Endothelial cell of hepatic sinusoid (primary cell): Measurements from ENCODE around the gene TECPR2.

ENCODE experiments used
- in situ Hi-C: cut with HindIII; loops from 2 replicates; pipeline ENCODE4 v1.10.0; 2017; ENCODE audit warnings: low sequenced_read_pairs

The TECPR2 gene

DNA sequence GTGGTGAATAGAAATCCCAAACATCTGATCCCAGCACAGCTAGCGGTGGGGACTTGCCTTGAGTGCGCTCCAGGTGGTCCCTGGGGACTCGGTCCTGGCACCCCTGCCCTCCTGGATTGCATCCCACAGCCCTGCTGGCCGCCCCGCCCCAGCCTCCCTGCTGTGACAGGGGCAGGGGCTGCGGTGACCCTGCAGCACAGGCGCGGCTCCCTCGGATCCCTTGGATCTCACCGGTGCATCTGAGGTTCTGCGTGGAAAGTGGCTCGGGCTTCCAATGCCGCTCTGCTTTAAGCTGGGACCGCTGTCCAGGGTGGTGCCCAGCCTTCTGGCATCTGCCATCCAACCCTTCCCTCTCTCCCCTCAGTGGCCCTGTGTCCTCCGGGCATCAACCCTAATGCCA lies 130.8 kb downstream of the TECPR2 start:
- in situ Hi-C loops = no loop called here

GRCh38 chr14:102495491-102496330 lies 133.0 kb downstream of the TECPR2 start:
- in situ Hi-C loops = no loop called here

GRCh38 chr14:102496331-102496691 lies 133.6 kb downstream of the TECPR2 start:
- in situ Hi-C loops = no loop called here

DNA sequence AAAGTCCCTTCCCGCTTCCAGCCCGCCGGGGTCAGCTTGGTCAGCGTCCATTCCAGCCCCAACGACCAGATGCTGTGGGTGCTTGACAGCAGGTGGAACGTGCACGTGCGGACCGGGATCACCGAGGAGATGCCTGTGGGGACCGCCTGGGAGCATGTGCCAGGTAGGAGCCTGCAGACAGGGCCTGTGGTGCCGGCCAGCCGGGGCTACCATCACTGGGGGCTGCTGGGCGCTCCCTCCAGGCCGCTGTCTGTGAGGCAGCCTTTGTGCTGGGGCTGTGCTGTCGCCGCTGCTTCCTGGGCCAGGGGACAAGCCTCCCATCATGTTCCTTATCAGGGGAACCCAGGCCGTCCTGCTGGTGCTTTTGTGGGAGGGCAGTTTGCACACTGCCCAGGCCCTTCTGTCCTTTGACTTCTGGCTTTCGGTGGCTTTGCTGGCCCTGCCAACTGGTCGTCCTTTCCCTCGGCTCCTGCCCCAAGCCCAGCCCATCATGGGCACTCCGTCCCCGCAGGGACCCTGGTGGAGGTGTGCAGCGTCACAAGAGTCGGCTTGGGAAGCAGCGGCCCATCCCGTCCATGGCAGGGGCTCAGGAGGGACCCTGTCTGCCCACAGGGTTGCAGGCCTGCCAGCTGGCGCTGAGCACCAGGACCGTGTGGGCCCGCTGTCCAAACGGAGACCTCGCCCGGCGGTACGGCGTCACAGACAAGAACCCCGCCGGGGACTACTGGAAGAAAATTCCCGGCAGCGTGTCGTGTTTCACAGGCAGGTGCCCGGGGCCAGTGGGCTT lies 134.4 kb downstream of the TECPR2 start:
- in situ Hi-C loops = no loop called here

- in situ Hi-C loops = no loop called here
These were observed 135.4 kb downstream of the TECPR2 start for GRCh38 chr14:102497998-102498677.

GRCh38 chr14:102498678-102499265 lies 136.0 kb downstream of the TECPR2 start:
- in situ Hi-C loops = no loop called here

- in situ Hi-C loops = no loop called here
These were observed 136.8 kb downstream of the TECPR2 start for GRCh38 chr14:102499401-102500157.

GRCh38 chr14:102500158-102500662 lies 137.5 kb downstream of the TECPR2 start:
- in situ Hi-C loops = no loop called here

- in situ Hi-C loops = no loop called here
These were observed 138.0 kb downstream of the TECPR2 start for GRCh38 chr14:102500713-102501112.

GRCh38 chr14:102501751-102502315 lies 139.1 kb downstream of the TECPR2 start:
- in situ Hi-C loops = no loop called here

- in situ Hi-C loops = no loop called here
These were observed 139.8 kb downstream of the TECPR2 start for GRCh38 chr14:102502571-102502970.

DNA sequence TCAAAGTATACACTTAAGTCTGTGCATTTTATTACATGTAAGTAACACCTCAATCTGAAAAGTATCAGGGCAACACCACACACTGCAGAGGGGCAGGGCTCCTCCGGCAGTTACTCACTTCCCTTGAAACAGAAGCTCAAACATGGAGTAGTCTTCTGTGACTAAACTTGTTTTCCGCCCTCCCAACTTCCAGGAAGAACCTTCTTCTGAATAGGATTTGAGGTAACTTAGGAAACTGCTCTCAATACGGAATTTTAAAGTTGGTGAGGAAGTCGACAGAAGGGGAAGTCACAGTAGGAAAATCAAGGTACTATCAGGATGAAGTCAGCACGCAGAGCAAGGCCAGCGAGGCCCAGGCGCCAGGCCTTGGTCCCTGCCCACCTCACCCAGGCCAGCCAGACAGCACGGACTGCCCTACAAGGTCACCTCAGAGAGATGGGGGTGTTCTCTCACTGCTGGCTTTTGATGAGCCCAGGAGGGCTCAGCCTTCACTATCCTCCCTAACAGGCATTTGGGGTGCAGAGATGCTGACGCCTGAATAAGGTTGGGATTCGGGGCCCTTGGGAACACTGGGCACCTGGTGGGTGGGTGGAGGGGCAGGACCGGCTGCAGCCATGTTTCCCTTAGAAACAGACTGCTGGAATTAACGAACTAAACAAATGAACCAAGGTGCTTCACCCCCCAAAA lies 141.0 kb downstream of the TECPR2 start:
- in situ Hi-C loops = no loop called here

GRCh38 chr14:102504328-102504999 lies 141.7 kb downstream of the TECPR2 start:
- in situ Hi-C loops = no loop called here

DNA sequence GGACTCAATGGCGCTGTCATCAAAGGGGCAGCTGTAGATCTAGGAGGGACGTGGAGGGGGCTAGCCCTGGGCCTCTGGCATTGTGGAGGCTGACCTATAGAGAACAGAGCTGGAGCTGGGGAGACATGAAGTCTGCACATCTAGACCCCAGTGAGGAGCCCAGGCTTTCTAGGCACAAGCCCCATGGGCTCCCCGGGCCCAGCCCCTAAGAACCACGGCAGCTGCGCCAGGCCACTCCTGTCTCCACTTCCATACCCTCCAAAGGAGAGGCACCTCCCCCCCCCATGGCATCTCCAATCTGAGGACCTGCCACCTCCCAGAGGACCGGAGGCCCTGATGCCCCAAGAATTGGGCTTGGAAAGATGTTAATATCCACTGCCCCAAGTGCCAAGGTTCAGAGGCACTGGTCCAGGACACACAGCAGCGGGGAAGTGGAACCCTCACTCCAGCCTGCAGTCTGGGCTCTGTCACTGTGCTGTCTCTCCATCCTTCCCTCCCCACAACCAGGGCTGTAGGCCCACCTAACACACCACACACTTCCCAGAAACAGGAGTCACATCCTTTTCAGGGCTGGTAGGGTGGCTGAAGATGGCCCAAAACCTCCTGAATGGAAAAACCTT lies 142.4 kb downstream of the TECPR2 start:
- in situ Hi-C loops = loop anchor here (5.0 kb wide), 1 partner anchor 63 kb away; no protein-coding TSS in a partner anchor

- in situ Hi-C loops = loop anchor here (5.0 kb wide), 1 partner anchor 64 kb away; no protein-coding TSS in a partner anchor
These were observed 143.3 kb downstream of the TECPR2 start for GRCh38 chr14:102505775-102506625.

GRCh38 chr14:102506626-102506925 lies 143.8 kb downstream of the TECPR2 start:
- in situ Hi-C loops = loop anchor here (5.0 kb wide), 1 partner anchor 64 kb away; no protein-coding TSS in a partner anchor
